ENCODE results near the gene ITK. TPM values are rescaled to one million over a fixed set of nuclear protein-coding genes. Genes with fewer than 3 reads are reported as not detected.

Gene ITK
- total and polyA plus RNA-seq, 12 donors = 0.09 to 4.7 (median 0.68) TPM; not detected in 1

- no peaks in the 10 kb centered on the region for H3K9me3 ChIP-seq
- intact Hi-C loops (cut with DNase I) = loop anchor here in 1 of 10 donors (10.0 kb wide), 1 partner anchor 80 kb away; no protein-coding TSS in a partner anchor
- WGBS, 2 donors = 84 to 89% methylated on average over 4 of the region's 4 CpGs
- no peak for TF ChIP-seq CTCF (IDR thresholded peaks at IDR 0.05)
- ATAC-seq = no peak
- no peak overlapping the region for H3K27ac ChIP-seq
- DNase-seq = no peak
- H3K4me1 ChIP-seq = no peaks in the 10 kb centered on the region
- H3K36me3 ChIP-seq = no peaks in the 10 kb centered on the region
- no peak overlapping the region for H3K4me3 ChIP-seq
- H3K27me3 ChIP-seq = peaks cover 0 to 33% (median 12%) of the 10 kb centered on the region in 7 donors
Measured at GRCh38 chr5:157165261-157165660, 15.4 kb upstream of the ITK start.

- H3K9me3 ChIP-seq = no peaks in the 10 kb centered on the region
- no peaks in the 10 kb centered on the region for H3K4me1 ChIP-seq
- H3K27me3 ChIP-seq = peaks cover 0 to 33% (median 12%) of the 10 kb centered on the region in 7 donors
- ATAC-seq (no peak), DNase-seq (no peak)
- H3K4me3 ChIP-seq = no peak overlapping the region
- TF ChIP-seq CTCF (IDR thresholded peaks at IDR 0.05) = no peak
- intact Hi-C loops (cut with DNase I) = loop anchor here in 1 of 10 donors (10.0 kb wide), 1 partner anchor 79 kb away; no protein-coding TSS in a partner anchor
- no peaks in the 10 kb centered on the region for H3K36me3 ChIP-seq
- 86 to 88% methylated on average over 14 of the region's 14 CpGs for WGBS, 2 donors
- no peak overlapping the region for H3K27ac ChIP-seq
Measured at GRCh38 chr5:157165668-157166067, 15.0 kb upstream of the ITK start.

- 90% methylated on average over 7 of the region's 7 CpGs for WGBS, 2 donors
- DNase-seq (no peak), ATAC-seq (no peak)
- H3K27ac ChIP-seq = no peak within 1 kb of the TSS
- no peaks in the 10 kb centered on the region for H3K9me3 ChIP-seq
- no peaks in the 10 kb centered on the region for H3K4me1 ChIP-seq
- no peak within 1 kb of the TSS for H3K4me3 ChIP-seq
- TF ChIP-seq CTCF (IDR thresholded peaks at IDR 0.05) = no peak
- H3K27me3 ChIP-seq = peaks cover 0 to 26% (median 12%) of the 10 kb centered on the region in 7 donors
- H3K36me3 ChIP-seq = no peaks in the 10 kb centered on the region
- intact Hi-C loops (cut with DNase I) = loop anchor here in 1 of 10 donors (10.0 kb wide), 1 partner anchor 78 kb away; no protein-coding TSS in a partner anchor
Measured at GRCh38 chr5:157166214-157167213, 14.1 kb upstream of the ITK start, which contains the start of gene GARIN3. Gene GARIN3, minus strand, starts transcription at chr5:157166264. Its CDS starts 96 bp downstream, at chr5:157166168.

- Histone ChIP-seq H3K36me3 (no peaks in the 10 kb centered on the region), H3K27me3 (peaks cover 0 to 23% (median 12%) of the 10 kb centered on the region in 7 donors), H3K4me3 (no peak overlapping the region), H3K9me3 (no peaks in the 10 kb centered on the region), H3K4me1 (no peaks in the 10 kb centered on the region), H3K27ac (no peak overlapping the region)
- no peak for DNase-seq
- no peak for TF ChIP-seq CTCF (IDR thresholded peaks at IDR 0.05)
- WGBS, 2 donors = 59 to 60% methylated on average over 4 of the region's 4 CpGs
- intact Hi-C loops (cut with DNase I) = loop anchor here in 1 of 10 donors (10.0 kb wide), 1 partner anchor 78 kb away; no protein-coding TSS in a partner anchor
- no peak for ATAC-seq
Measured at GRCh38 chr5:157167214-157167621, 13.4 kb upstream of the ITK start.
